NCI-H226 (cell line): ENCODE data around the gene MSI2.
A peak's percentile ranks its signal among the peaks of the same experiment; 100 is the strongest.

Experiments
- DNase-seq: peaks from one replicate; pipeline ENCODE4 v3.0.0-alpha.2; 2015

MSI2 gene

DNA sequence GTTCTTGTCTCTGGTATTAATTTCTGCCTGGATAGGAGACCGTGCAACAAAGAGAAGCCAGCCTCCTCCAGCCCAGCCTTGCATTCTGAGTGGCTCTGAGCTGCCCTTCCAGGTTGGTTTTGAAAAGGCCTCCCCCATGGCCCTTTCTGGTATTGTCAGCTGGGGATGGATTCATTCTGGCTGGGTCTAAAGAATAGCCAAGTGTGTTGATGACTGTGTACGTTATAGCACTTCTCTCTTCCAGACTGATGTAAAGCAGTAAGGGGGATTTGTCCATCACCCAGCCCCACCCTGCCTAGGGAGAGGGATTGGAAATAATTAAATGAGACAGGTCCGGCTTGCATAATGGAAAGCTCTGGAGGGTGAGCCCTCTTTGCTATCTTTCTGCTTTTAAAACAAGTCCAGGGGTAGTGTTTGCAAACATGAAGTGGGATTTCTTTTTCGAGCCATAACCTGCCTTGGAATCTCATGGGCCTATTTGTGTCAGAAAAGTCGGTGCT lies 146.4 kb downstream of the MSI2 start:
- DNase-seq, result no peak

DNA sequence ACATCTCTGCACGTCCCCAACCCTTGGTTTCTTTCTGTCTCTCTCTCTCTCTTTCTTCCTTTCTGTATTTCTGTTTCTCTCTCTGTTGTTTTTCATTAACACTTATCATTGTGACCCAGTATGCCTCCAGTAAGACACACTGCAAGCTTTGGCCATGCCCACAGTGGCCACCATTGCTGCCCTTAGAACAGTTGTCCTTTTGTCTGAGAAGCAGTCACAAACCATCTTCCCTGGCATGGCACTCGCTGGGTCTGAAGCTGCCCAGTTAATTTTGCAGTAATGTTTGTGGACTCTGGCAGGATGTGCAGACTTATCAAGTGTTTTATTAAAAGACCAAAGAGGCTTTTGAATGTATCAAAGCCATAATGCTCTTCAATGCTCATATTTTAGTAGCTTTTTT lies 146.9 kb downstream of the MSI2 start:
- no peak for DNase-seq

DNA sequence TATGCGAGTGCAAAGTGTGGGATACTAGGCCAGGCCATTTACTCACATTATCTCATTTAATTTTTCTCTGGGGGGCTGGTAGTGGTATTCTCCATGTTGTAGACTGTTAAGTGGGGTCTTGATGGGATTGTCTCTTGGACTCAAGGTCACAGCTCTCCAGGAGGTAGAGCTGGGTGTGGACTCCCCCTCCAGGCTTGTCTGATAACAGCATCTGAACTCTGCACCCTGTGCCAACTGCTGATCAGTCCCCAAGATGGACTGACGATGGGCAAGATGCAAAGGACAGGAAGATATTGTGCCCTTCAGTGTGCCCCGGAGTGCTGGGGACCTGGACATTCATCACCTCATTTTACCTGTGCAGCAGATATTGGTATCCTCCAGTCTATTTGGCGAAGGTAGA lies 147.8 kb downstream of the MSI2 start:
- no peak for DNase-seq

DNA sequence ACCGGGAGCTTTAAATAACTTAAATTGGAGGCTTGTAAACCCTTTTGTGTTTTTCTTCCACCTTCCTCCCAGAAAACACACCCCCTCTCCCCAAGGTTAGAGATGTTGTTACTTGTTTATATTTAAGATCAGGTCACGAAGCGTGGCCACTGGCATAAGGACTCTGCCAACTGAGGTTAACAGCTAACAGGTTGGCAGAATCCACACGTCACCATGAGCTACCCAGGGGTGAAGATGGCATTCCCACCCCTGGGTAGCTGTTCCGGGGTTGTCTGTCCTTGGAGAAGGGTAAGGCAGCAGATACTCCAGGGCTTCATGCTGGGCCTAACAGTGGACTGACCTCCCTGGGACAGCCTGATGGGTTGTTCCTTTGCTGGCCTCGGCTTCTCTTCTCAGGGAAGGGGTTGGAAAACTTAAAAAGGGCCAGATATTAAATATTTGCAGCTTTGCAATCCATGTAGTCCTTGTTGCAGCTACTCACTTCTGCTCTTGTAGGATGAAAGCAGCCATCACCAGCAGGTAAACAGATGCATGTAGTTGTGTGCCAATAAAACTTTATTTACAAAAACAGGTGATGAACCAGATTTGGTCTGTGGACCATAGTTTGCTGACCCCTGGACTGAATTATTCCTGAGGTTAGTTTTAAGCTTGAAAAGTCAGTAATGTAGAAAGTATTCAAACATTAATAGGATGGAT lies 148.6 kb downstream of the MSI2 start:
- DNase-seq, result no peak

DNA sequence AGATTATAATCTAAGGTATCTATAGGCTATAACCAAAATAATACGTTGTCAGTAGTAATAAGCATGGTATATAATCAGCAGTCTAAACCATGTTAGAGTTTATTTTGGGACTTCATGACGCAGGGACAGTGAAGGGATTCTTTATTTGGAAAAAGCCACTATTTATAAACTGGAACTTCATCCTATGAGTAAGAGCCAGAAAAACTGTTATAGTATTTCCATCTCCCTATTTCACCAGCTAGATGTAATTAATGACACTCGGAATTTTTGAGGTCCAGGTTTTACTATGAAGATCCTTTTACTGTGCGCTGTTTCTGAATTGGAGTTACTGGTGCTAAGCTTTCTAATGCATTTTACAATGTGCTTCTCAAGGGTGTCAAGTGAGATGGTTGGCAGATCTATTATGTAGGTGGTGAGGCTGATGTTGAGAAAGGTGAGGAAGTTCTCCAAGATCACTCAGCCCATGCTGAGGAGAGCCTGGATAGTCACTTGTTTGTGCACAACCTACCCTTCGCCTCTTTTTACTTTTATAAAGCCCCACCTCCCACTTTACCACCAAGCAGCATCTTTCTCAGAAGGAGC lies 149.3 kb downstream of the MSI2 start:
- no peak for DNase-seq

DNA sequence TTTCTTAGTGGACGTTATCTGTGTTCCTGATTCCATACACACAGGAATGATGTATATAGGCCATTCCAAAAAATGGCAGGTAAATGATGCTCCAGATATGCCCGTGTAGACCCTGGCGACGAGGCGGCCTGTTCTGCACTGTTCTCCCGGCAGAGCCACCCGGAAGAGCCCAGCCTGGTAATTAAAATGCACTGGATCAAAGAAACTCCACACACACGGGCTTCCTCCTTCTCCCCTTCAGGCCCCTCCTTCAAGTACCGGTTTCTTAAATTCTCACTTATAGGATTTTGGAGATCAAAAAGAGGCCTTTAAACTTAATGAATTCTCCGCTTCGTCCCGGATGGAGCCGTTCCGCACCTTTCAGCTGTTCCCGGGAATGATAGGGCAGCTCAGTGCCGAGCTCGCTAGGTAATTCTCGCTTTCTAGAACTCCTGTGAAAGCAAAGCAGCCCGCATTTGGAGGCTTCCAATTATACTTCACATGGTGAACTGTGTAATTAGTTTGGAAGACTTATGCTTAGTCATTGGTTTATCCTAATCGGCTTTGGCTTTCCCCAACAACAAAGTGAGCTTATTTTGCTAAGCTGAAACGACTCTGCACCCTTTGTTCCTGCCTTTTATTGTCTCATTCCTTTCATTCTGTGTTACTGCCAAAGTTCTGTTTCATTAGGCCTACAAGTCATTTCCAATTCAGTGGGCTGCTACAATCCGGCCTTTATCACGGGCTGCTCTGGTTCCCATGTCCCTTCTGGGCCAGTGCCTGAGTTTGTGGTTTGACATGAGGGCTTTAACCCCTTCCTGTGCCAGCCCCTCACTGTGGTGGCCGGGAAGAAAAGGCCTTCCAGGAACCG lies 150.0 kb downstream of the MSI2 start:
- DNase-seq, result no peak

DNA sequence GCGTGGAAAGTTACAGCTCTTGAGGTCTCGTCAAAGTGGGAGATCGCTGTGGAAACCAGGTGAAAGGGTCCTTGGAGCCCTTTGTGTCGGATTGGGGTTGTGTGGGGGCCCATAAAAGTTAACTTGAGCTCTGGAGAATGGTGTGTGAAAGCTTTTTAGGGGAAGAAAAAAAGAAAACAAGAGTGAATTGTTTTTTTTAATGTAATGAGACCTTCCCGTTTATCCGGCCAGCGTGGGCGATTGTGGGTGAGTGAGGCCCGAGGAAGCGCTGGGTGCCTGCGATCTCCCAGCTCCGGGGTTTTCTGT lies 150.6 kb downstream of the MSI2 start:
- DNase-seq, result no peak

DNA sequence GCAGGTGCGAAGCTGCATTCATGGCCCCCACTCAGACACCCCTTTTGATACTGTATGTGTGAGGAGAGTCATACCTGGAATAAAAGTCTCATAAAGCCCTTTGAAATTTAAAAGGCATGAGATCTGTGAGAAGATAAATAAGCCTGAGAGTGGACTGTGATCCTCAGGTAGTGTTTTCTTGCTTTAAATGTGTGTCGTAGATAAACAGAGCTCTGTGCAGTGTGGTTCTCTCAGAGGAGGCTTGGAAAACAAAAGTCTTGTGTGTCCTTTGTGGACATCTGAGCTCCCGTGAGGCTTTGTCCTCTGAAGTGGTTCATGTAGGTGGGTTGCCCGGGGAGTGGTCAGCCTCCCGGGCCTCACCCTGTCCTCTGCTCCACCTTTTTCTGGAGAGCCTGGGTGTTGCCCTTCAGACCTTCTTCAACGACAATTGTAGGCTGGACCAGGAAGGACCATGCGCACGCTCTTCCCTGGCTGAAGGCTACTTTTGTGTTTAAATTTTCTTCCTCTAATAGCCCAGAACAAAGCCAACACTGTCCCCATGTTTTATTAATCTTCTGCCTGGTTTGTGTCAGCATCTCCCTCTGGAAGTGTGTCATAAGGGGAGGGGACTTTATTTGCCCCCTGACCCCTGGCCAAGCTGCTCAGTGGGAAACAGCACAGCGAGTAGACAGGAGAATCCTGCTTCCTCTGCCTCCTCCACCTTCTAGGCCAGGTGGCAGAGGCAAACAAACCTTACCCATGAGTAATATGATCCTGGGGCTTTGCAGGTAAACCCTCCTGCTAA lies 151.2 kb downstream of the MSI2 start:
- DNase-seq, result no peak

DNA sequence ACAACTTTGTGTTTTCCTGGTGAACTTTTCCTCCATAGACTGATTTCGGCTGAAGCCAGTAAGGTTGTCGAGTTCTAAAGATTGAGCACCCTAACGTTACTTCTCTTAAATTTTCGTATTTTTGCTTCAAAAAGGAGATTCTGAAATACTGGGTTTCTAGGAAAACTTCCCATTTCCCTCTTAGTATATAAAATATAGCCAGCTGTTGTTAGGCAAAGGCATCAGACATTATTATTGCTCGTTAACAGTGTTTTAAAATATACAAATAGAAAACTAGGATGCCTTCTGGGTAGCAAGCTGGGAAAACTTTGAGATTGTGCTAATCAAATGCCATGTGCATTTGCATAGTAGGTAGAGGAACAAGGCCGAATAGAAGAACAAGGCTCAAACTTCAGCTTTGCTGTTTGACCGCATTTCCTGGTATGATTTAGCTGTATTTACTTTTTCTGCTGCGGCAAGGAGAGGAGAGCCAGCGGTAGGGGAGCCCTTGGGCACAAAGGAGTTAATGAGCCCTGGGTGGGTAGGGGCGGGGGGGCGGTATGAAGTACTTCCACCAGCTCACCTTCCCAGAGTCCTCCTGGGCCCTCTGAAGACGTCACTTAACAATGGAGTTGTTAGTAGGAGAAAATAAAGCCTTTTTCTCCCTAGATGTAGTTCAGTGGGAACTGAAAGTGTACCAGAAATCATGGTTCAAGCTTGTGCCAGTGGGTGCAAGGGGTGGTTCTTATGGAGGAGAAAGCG lies 151.9 kb downstream of the MSI2 start:
- no peak for DNase-seq

DNA sequence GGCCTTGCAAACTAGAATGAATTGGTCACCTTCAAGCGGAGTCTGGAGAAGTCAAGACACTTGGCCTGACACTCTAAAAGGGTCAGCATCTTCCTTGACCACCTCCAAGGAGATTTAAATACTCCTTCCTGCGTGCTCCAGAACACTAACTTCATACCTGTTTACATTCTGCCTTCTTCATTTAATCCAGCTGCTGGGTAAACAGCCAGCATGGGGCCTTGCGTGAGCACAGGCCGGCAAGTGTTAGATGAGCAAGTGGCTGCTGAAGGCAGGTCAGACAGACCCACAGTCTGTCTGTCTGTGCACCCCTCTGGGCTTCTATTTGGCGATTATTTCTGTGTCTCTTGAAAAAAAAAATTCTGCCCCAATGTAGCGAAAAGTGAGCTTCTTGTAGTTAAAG lies 153.8 kb downstream of the MSI2 start:
- no peak for DNase-seq

DNA sequence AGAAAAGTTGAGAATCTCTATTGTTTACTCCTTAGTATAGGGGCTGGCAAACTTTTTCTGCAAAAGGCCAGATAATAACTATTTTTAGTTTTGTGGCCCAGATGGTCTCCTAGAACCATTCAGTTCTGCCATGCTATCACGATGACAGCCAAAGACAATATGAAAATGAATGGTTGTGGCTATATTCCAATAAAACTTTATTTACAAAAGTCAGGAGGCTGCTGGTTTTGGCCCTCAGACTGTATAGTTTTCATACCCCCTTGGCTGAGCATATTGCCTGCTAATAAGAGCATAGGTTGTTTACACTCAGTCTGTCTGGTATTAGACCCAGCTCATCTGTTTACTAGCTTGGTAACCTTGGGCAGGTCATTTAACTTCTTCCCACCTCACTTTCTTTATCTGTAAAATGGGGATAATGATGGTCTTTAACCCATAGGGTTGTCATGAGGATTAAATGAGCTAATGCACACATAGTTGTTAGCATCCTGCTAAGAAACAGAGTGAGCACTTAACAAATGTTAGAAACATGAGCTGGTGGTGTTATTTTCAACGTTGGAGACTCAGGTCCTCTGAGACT lies 156.3 kb downstream of the MSI2 start:
- DNase-seq, result no peak

DNA sequence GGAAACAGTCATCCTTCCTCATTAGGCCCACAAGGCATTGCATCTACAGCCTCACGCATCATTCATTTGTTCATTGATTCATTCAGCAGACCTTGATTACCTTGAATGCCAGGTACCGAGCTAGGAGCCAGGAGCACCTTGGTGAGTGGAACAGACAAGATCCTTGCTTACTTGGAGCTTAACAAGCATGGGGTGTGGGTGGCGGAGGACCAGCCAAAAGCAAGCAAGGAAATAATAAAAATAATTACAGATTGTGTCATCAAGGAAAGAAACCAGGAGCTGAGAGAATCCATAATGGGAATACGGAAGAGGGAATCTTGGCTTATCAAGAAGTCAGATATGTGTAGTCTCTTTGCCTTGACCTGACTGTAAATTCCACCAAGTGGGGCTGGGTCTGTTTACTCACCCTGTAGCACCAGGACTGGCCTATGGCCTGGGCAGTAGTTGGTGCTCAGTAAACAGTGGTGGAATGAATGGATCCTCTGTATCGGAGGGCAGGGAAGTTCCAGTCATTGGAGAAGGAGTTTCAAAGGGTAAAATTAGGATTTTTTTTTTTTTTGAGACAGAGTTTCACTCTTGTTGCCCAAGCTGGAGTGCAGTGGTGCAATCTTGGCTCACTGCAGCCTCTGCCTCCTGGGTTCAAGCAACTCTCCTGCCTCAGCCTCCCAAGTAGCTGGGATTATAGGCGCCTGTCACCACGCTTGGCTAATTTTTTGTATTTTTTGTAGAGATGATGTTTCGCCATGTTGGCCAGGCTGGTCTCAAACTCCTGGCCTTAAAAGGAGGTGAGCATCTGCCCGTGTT lies 157.7 kb downstream of the MSI2 start:
- DNase-seq, result no peak

DNA sequence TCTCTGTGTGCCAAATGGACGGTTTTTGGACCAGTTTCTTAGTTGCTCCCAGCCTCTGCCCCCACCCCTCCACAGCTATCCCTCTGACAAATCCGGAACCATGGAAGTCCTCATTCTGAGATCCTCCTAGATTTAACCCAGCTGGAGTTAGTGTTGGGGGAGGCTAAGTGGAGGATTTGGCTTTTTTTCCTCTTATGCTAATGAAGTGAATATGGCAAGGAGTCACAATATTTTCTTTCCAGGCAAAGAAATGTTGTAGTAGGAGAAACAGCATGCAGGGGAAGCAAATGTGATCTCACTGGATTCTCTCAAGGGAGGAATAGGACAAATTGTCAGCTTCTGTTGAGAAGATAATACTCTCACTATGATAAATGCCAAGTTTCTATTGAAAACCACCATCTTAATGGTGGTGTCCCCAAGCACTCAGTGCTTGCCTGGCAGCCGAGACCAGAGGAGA lies 159.5 kb downstream of the MSI2 start:
- no peak for DNase-seq

DNA sequence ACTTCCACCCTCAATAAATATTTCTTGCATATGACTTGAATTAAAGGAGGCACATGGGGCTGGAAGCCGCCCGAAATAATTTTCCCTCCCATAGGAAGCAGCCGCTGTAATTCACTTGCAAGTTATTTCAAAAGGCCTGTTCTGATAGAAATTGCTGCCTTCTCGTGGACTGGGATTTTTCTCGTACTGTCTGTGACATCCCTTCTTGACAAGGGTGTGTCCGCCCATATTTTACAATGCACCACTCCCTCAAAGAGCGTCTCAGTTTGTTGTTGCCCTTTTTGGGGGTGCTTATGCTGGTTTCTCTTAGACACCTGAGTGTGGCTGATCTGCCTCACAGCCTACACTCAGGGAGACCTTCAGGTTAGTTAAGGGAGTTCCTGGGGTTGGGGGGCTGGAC lies 160.0 kb downstream of the MSI2 start:
- no peak for DNase-seq

DNA sequence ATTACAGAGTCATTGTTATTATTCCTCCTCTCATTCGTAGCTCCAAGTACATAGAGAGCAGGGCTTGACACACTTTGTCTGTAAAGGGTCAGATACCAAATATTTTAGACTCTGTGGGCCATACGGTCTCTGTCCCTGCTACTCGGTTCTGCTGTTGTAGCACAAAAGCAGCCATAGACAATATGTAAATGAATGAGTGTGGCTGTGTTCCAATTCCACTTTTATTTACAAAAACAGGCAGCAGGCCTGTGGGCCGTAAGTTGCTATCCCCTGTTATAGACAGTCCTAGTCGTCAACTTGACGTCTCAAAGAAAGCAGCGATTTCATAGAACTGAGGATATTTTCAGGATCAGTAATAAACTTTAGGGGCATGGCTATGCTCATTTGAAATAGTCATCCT lies 161.6 kb downstream of the MSI2 start:
- DNase-seq, result no peak

DNA sequence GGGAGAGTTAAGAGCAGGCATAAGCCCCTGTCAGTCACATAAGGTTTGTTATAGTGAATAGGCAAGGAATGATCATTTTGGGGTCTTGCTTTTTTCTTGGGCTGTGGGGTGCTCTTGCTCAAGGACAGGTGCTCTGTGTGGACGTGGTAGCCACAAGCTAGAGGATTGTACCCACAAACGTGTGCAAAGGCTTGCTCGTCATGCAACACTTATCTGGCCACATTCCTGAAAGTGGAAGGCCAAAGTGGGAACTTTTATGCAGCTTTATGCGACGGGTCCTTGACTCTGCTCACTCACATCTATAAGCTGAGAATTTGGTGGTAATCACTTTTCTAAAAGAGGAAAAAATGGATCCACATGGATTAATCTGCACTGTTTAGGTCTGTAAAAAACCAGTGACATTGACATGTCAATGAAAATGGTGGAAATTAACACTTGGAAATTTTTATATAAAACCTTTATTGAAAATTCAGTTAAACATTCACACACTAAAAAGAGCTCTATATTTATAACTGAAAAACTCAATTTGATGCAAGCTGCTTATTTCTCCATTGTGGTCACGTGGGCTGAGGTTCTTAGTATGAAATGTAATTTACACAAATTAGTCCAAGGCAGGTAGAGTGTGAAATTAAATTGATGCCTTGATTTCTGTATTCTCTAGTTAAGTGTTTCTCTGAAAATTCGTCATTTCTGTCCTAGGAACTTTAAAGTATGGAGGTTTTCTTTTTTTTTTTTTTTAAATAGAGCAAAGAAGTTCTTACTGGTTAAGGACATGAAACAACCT lies 162.3 kb downstream of the MSI2 start:
- no peak for DNase-seq

DNA sequence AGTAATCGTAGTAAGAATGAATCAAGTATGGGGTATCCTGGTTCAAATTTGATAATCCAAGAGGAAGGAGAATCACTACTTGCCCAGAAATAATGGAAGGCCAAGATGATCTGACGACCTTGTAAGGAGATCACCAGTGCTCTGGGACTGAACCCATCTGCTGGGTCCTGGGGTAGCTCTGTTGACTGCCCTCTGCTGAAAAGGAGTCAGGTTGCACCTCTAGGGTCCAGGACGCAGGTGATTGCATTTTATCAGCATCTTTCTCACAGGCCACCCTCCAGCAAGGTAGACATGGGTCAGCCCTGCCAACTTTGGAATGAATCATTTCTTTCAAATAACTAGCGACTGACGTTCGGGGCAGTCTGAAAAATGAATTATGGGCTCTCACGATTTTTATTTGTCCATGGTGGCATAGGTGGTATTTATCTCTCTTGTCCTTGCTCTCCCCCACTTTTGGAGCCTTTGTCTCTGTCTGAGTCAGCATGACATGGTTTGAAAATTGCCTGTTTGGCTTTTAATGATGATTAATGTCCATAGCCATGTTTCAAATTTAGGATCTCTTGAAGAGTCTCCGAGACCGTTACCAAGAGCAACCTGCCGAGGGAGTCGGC lies 163.7 kb downstream of the MSI2 start:
- DNase-seq, result peak; percentile 42

DNA sequence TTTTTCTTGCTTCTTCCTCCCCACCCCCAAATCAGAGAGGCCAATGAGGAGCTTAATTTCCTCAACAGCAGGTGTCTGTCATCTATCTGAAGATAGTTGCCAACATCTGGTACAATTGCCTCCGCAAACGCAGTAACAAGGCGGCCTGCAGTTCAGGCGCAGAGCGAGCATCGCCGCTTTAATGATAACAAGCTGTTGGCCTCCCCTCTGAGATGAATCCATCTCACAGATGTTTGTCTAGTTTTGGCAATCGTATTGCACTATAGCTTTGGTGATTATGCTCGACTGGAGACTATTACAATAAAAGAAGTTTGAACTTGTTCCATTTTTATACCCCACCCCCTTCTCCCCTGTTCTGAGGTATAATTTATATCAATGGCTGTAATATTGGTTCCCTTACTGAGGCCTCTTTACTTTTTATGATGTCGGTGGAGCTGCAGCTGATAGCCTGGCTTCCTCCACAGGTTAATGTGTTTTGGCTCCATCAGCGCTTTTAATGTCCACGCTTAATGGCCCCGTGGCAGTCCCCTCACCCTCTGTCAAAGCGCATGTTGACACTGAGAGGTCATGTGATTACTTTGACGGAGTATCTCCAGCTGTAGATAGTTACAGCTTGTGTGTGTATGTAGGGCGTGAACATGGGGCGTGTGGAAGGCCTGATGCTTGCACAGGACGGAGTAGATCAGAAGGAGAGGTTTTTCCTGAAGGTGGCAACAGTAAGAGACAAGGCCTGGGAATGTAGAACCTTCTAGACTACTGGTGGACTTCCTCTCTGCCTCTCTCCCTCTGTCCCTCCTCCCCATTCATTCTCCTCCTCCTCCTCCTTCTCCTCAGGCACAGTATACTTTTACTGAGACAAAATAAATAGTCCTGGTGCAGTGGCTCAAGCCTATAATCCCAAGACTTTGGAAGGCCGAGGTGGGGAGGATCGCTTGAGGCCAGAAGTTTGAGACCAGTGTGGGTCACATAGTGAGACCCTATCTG lies 164.7 kb downstream of the MSI2 start:
- DNase-seq, result no peak
